ENCODE measurements around the gene SNF8. TPM values are rescaled to one million over a fixed set of nuclear protein-coding genes. Genes with fewer than 3 reads are reported as not detected.

Gene SNF8
- total and polyA plus RNA-seq, 9 of the 15 experiments (the other 6 are each of a cell fraction or from before 2014, with no cell fraction given) = 6.9 to 149 (median 117) TPM

- FAIRE-seq (no peak), ATAC-seq (no peak), DNase-seq (ENCODE audit: extremely low read depth in 1 of 4, low spot score in 3 of 4) (no peak)
- H3K27ac ChIP-seq (ENCODE audit: extremely low read depth, low read depth, low read length) = no peak overlapping the region
- no peak overlapping the region for H3K4me3 ChIP-seq
- peaks cover 9 to 30% of the 10 kb centered on the region in 2 experiments; a peak in 4 of 5 replicates for H3K27me3 ChIP-seq (ENCODE audit: control insufficient read depth in 2 of 2, insufficient read depth in 2 of 2, low read length in 2 of 2)
- no peak overlapping the region for H3K9ac ChIP-seq (ENCODE audit: insufficient read depth in 1 of 2, low read depth in 2 of 2, low read length in 2 of 2)
- H3K79me2 ChIP-seq (ENCODE audit: control insufficient read depth, insufficient read depth, low read length) = no peaks in the 10 kb centered on the region
- H3K4me2 ChIP-seq (ENCODE audit: insufficient read depth, low read length) = no peak overlapping the region
- no peaks in the 10 kb centered on the region for H3K9me1 ChIP-seq (ENCODE audit: control insufficient read depth, insufficient read depth, low read length)
- peaks cover 0 to 3% of the 10 kb centered on the region in 2 experiments; a peak in 1 of 5 replicates for H3K4me1 ChIP-seq (replicated peaks in 1 of 2; ENCODE audit: control insufficient read depth in 2 of 2, insufficient read depth in 2 of 2, low read length in 2 of 2)
- in situ Hi-C loops (cut with MboI) = loop anchor here (5.0 kb wide), 1 partner anchor 80 kb away; no protein-coding TSS in a partner anchor
- WGBS (ENCODE audit: insufficient coverage, low coverage, missing lambda C conversion rate) = 13% methylated on average over 2 of the region's 2 CpGs
- TF ChIP-seq BRD9 (IDR thresholded peaks at IDR 0.05; ENCODE audit: low read depth, partially characterized antibody) (no peak), MEF2A (IDR thresholded peaks at IDR 0.05; ENCODE audit: control insufficient read depth, low read depth, low read length) (no peak), TBP (optimal IDR thresholded peaks at IDR 0.05; ENCODE audit: low read depth, low read length) (no peak), ZBTB1 (CRISPR knock-in tag; IDR thresholded peaks at IDR 0.05; ENCODE audit: borderline replicate concordance, low read depth) (no peak), ASH1L (IDR thresholded peaks at IDR 0.05; ENCODE audit: borderline replicate concordance, low read depth, partially characterized antibody) (no peak), RAD51 (IDR thresholded peaks at IDR 0.05; ENCODE audit: borderline replicate concordance, low read depth) (no peak), ZNF77 (CRISPR knock-in tag; IDR thresholded peaks at IDR 0.05) (no peak), GTF2F1 (IDR thresholded peaks at IDR 0.05; ENCODE audit: low read depth, low read length) (no peak), ZNF165 (CRISPR knock-in tag; IDR thresholded peaks at IDR 0.05; ENCODE audit: borderline replicate concordance) (no peak), MBD1 (CRISPR knock-in tag; IDR thresholded peaks at IDR 0.05) (no peak), CREB3L1 (IDR thresholded peaks at IDR 0.05; ENCODE audit: borderline replicate concordance, low read depth) (no peak), PCBP2 (IDR thresholded peaks at IDR 0.05; ENCODE audit: low read depth, low read length, poor library complexity, severe bottlenecking) (no peak), ZBTB5 (IDR thresholded peaks at IDR 0.05) (no peak), SMARCA4 (IDR thresholded peaks at IDR 0.05) (no peak), GABPA (tag; conservative IDR thresholded peaks at IDR 0.05; ENCODE audit: low read depth) (no peak), NR2F6 (CRISPR knock-in tag; IDR thresholded peaks at IDR 0.05) (no peak), RCOR1 (IDR thresholded peaks at IDR 0.05; ENCODE audit: borderline replicate concordance in 1 of 2, low read depth in 2 of 2, low read length in 2 of 2) (no peak), ZNF445 (CRISPR knock-in tag; IDR thresholded peaks at IDR 0.05; ENCODE audit: low read depth) (no peak), HDAC6 (IDR thresholded peaks at IDR 0.05; ENCODE audit: low read depth, low read length) (no peak)
- H2AFZ ChIP-seq (ENCODE audit: low read depth, low read length) = no peak overlapping the region
- no TSS peak for BruUV-seq (replicated peaks)
- ChIA-PET CTCF (ENCODE audit: low intra/inter-chr PET ratio) (no interaction called here), POLR2A (interaction anchor here (0.5 kb wide), 1 partner anchor 24 kb away, joined by 3 read pairs; no protein-coding TSS in a partner anchor)
- H3K9me3 ChIP-seq (replicated peaks; ENCODE audit: control insufficient read depth, insufficient read depth, low read depth, low read length) = no peaks in the 10 kb centered on the region
- H4K20me1 ChIP-seq (replicated peaks; ENCODE audit: control insufficient read depth, insufficient read depth, low read length) = no peaks in the 10 kb centered on the region; the same call in none of the 2 replicates
- intact Hi-C loops (cut with micrococcal nuclease) = no loop called here
- H3K36me3 ChIP-seq (ENCODE audit: control insufficient read depth, insufficient read depth, low read length) = no peaks in the 10 kb centered on the region
Observed at GRCh38 chr17:48882272-48882671, 62.4 kb downstream of the SNF8 start.
